Epithelial cell of esophagus (primary cell): ENCODE data around the gene RSRC2.

Experiments
- DNase-seq: peaks from one replicate; pipeline ENCODE4 v3.0.0; 2010; ENCODE audit warnings: low read depth
- H3K4me3 ChIP-seq: 2 replicates; pipeline ENCODE4 v1.5.1; 2011; ENCODE audit warnings: mild to moderate bottlenecking, low read length, control low read depth
- CTCF ChIP-seq: IDR thresholded peaks from 2 replicates; pipeline ENCODE4 v1.5.1; 2011; ENCODE audit warnings: low read depth, mild to moderate bottlenecking, low read length, control low read depth, inconsistent platforms; ENCODE audit not compliant: insufficient read depth; ENCODE audit errors: missing control alignments

RSRC2 gene

GRCh38 chr12:122454739-122455138 lies 72.0 kb downstream of the RSRC2 start:
- no peak overlapping the region for H3K4me3 ChIP-seq
- no peak for DNase-seq
- no peak for TF ChIP-seq CTCF

- DNase-seq: no peak
- H3K4me3 ChIP-seq: no peak overlapping the region
- no peak for TF ChIP-seq CTCF
These were observed 72.5 kb downstream of the RSRC2 start for GRCh38 chr12:122454250-122454721.
